ENCODE results near the gene STARD3NL.

The STARD3NL gene

GRCh38 chr7:38182450-38182849 is 4.4 kb downstream of the STARD3NL start:
- Histone ChIP-seq H3K27me3 (ENCODE audit: insufficient read depth, insufficient read length) (no peaks in the 10 kb centered on the region), H3K36me3 (ENCODE audit: insufficient read depth, insufficient read length, low read length) (peaks cover 22% of the 10 kb centered on the region), H3K4me1 (ENCODE audit: insufficient read depth, insufficient read length) (no peaks in the 10 kb centered on the region), H3K9ac (ENCODE audit: insufficient read length, low read depth) (no peak overlapping the region), H3K9me3 (ENCODE audit: insufficient read depth, low read length) (peaks cover 7% of the 10 kb centered on the region; the same call in 1 of the 2 replicates), H3K4me3 (ENCODE audit: insufficient read length, low read depth) (no peak overlapping the region)
- TF ChIP-seq ZNF274 (IDR thresholded peaks at IDR 0.05; ENCODE audit: low read depth, low read length) (no peak), YY1 (IDR thresholded peaks at IDR 0.05; ENCODE audit: insufficient read depth, insufficient read length) (no peak), SUZ12 (IDR thresholded peaks at IDR 0.05; ENCODE audit: extremely low read depth, insufficient read depth, insufficient read length) (no peak)
- no peak for DNase-seq (ENCODE audit: low read depth, low spot score)

- Histone ChIP-seq H3K4me1 (ENCODE audit: insufficient read depth, insufficient read length) (no peaks in the 10 kb centered on the region), H3K4me3 (ENCODE audit: insufficient read length, low read depth) (no peak overlapping the region), H3K9ac (ENCODE audit: insufficient read length, low read depth) (no peak overlapping the region), H3K27me3 (ENCODE audit: insufficient read depth, insufficient read length) (no peaks in the 10 kb centered on the region), H3K9me3 (ENCODE audit: insufficient read depth, low read length) (peaks cover 8% of the 10 kb centered on the region), H3K36me3 (ENCODE audit: insufficient read depth, insufficient read length, low read length) (peaks cover 19% of the 10 kb centered on the region)
- TF ChIP-seq YY1 (IDR thresholded peaks at IDR 0.05; ENCODE audit: insufficient read depth, insufficient read length) (no peak), SUZ12 (IDR thresholded peaks at IDR 0.05; ENCODE audit: extremely low read depth, insufficient read depth, insufficient read length) (no peak), ZNF274 (IDR thresholded peaks at IDR 0.05; ENCODE audit: low read depth, low read length) (no peak)
- no peak for DNase-seq (ENCODE audit: low read depth, low spot score)
Measured at GRCh38 chr7:38185395-38186307, 7.6 kb downstream of the STARD3NL start.

- no peaks in the 10 kb centered on the region for H3K4me1 ChIP-seq (ENCODE audit: insufficient read depth, insufficient read length)
- H3K36me3 ChIP-seq (ENCODE audit: insufficient read depth, insufficient read length, low read length), result peaks cover 17% of the 10 kb centered on the region
- H3K4me3 ChIP-seq (ENCODE audit: insufficient read length, low read depth), result no peak overlapping the region
- no peak overlapping the region for H3K9ac ChIP-seq (ENCODE audit: insufficient read length, low read depth)
- no peak for DNase-seq (ENCODE audit: low read depth, low spot score)
- peaks cover 19% of the 10 kb centered on the region for H3K9me3 ChIP-seq (ENCODE audit: insufficient read depth, low read length)
- TF ChIP-seq YY1 (IDR thresholded peaks at IDR 0.05; ENCODE audit: insufficient read depth, insufficient read length), result no peak
- no peak for TF ChIP-seq SUZ12 (IDR thresholded peaks at IDR 0.05; ENCODE audit: extremely low read depth, insufficient read depth, insufficient read length)
- no peak for TF ChIP-seq ZNF274 (IDR thresholded peaks at IDR 0.05; ENCODE audit: low read depth, low read length)
- H3K27me3 ChIP-seq (ENCODE audit: insufficient read depth, insufficient read length), result no peaks in the 10 kb centered on the region
Measured at GRCh38 chr7:38186593-38187314, 8.7 kb downstream of the STARD3NL start.

GRCh38 chr7:38187794-38188440 is 9.9 kb downstream of the STARD3NL start:
- no peak for TF ChIP-seq ZNF274 (IDR thresholded peaks at IDR 0.05; ENCODE audit: low read depth, low read length)
- Histone ChIP-seq H3K4me1 (ENCODE audit: insufficient read depth, insufficient read length) (no peaks in the 10 kb centered on the region), H3K9ac (ENCODE audit: insufficient read length, low read depth) (no peak overlapping the region), H3K36me3 (ENCODE audit: insufficient read depth, insufficient read length, low read length) (peaks cover 11% of the 10 kb centered on the region), H3K4me3 (ENCODE audit: insufficient read length, low read depth) (no peak overlapping the region), H3K9me3 (ENCODE audit: insufficient read depth, low read length) (peaks cover 24% of the 10 kb centered on the region), H3K27me3 (ENCODE audit: insufficient read depth, insufficient read length) (no peaks in the 10 kb centered on the region)
- DNase-seq (ENCODE audit: low read depth, low spot score), result no peak

GRCh38 chr7:38189231-38189938 is 11.3 kb downstream of the STARD3NL start:
- DNase-seq (ENCODE audit: low read depth, low spot score), result no peak
- H3K27me3 ChIP-seq (ENCODE audit: insufficient read depth, insufficient read length), result no peaks in the 10 kb centered on the region

DNA sequence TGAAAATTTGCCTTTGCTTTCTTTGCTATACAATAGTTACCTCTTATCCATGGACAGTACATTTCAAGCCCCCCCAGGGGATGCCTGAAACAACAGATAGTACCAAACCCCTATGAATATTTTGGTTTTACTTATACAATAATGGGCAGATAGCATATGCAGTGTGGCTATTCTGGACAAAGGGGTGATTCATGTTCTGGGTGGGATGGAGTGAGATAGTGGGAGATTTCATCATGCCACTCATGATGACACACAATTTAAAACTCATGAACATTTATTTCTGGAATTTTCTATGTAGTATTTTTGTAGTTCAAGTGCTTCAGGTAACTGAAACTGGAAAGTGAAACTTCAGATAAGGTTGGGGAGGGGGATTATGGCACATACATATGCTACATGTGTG is 12.0 kb downstream of the STARD3NL start:
- TF ChIP-seq ZNF274 (IDR thresholded peaks at IDR 0.05; ENCODE audit: low read depth, low read length) (no peak), YY1 (IDR thresholded peaks at IDR 0.05; ENCODE audit: insufficient read depth, insufficient read length) (no peak), SUZ12 (IDR thresholded peaks at IDR 0.05; ENCODE audit: extremely low read depth, insufficient read depth, insufficient read length) (no peak)
- H3K4me1 ChIP-seq (ENCODE audit: insufficient read depth, insufficient read length), result no peaks in the 10 kb centered on the region

More at GRCh38 chr7:38189231-38189938, 11.3 kb downstream of the STARD3NL start:
- no peaks in the 10 kb centered on the region for H3K4me1 ChIP-seq (ENCODE audit: insufficient read depth, insufficient read length)
- peaks cover 3% of the 10 kb centered on the region for H3K36me3 ChIP-seq (ENCODE audit: insufficient read depth, insufficient read length, low read length)
- peaks cover 17% of the 10 kb centered on the region for H3K9me3 ChIP-seq (ENCODE audit: insufficient read depth, low read length)
- TF ChIP-seq SUZ12 (IDR thresholded peaks at IDR 0.05; ENCODE audit: extremely low read depth, insufficient read depth, insufficient read length), result no peak
- TF ChIP-seq ZNF274 (IDR thresholded peaks at IDR 0.05; ENCODE audit: low read depth, low read length), result no peak
- TF ChIP-seq YY1 (IDR thresholded peaks at IDR 0.05; ENCODE audit: insufficient read depth, insufficient read length), result no peak
- no peak overlapping the region for H3K9ac ChIP-seq (ENCODE audit: insufficient read length, low read depth)
- H3K4me3 ChIP-seq (ENCODE audit: insufficient read length, low read depth), result no peak overlapping the region

More for the DNA sequence above, 12.0 kb downstream of the STARD3NL start:
- Histone ChIP-seq H3K27me3 (ENCODE audit: insufficient read depth, insufficient read length) (no peaks in the 10 kb centered on the region), H3K9ac (ENCODE audit: insufficient read length, low read depth) (no peak overlapping the region), H3K36me3 (ENCODE audit: insufficient read depth, insufficient read length, low read length) (peaks cover 3% of the 10 kb centered on the region), H3K4me3 (ENCODE audit: insufficient read length, low read depth) (no peak overlapping the region), H3K9me3 (ENCODE audit: insufficient read depth, low read length) (peaks cover 17% of the 10 kb centered on the region)
- DNase-seq (ENCODE audit: low read depth, low spot score), result no peak
